ENCODE data around the gene AK4. TPM values are rescaled to one million over a fixed set of nuclear protein-coding genes. Genes with fewer than 3 reads are reported as not detected.

Gene AK4
- total and polyA plus RNA-seq, 4 donors: 52.3 to 106 (median 59.3) TPM

DNA sequence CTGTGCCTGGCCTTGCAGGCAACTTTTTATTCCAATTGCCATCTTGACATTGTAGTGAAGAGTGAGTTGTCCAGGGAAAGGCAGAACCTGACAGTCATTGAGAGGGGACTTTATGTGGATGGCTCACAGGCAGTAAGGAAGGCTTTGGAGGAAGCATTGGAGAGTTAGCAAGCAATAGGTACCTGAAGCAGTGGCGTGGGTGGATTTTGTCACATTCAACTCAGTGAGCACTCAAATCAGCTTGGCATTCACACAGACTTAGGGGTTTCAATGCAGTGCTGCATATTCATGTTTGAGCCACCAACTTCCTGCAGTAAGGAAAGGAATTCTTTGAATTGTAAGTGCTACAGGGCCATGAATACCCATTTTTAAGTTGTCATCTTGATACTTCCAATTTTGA is 69.0 kb downstream of the AK4 start:
- no peak overlapping the region for H3K4me3 ChIP-seq (ENCODE audit: low read depth in 1 of 3, low read length in 3 of 3)
- no peaks in the 10 kb centered on the region for H3K27me3 ChIP-seq (ENCODE audit: control insufficient read depth in 4 of 4, insufficient read depth in 4 of 4, low read length in 3 of 4)
- DNase-seq (ENCODE audit: low spot score): no peak
- no peaks in the 10 kb centered on the region for H3K4me1 ChIP-seq (ENCODE audit: control insufficient read depth in 4 of 4, insufficient read depth in 4 of 4, low read length in 3 of 4)
- TF ChIP-seq, protein P1, sequence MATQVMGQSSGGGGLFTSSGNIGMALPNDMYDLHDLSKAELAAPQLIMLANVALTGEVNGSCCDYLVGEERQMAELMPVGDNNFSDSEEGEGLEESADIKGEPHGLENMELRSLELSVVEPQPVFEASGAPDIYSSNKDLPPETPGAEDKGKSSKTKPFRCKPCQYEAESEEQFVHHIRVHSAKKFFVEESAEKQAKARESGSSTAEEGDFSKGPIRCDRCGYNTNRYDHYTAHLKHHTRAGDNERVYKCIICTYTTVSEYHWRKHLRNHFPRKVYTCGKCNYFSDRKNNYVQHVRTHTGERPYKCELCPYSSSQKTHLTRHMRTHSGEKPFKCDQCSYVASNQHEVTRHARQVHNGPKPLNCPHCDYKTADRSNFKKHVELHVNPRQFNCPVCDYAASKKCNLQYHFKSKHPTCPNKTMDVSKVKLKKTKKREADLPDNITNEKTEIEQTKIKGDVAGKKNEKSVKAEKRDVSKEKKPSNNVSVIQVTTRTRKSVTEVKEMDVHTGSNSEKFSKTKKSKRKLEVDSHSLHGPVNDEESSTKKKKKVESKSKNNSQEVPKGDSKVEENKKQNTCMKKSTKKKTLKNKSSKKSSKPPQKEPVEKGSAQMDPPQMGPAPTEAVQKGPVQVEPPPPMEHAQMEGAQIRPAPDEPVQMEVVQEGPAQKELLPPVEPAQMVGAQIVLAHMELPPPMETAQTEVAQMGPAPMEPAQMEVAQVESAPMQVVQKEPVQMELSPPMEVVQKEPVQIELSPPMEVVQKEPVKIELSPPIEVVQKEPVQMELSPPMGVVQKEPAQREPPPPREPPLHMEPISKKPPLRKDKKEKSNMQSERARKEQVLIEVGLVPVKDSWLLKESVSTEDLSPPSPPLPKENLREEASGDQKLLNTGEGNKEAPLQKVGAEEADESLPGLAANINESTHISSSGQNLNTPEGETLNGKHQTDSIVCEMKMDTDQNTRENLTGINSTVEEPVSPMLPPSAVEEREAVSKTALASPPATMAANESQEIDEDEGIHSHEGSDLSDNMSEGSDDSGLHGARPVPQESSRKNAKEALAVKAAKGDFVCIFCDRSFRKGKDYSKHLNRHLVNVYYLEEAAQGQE (IDR thresholded peaks at IDR 0.05): no peak
- no peak for TF ChIP-seq HNF4G (IDR thresholded peaks at IDR 0.05)
- TF ChIP-seq YY1 (IDR thresholded peaks at IDR 0.05): no peak
- TF ChIP-seq FOXA1 (IDR thresholded peaks at IDR 0.05): no peak
- no peak for TF ChIP-seq EGR1 (IDR thresholded peaks at IDR 0.05; ENCODE audit: low read depth in 2 of 2)
- TF ChIP-seq, protein P2, sequence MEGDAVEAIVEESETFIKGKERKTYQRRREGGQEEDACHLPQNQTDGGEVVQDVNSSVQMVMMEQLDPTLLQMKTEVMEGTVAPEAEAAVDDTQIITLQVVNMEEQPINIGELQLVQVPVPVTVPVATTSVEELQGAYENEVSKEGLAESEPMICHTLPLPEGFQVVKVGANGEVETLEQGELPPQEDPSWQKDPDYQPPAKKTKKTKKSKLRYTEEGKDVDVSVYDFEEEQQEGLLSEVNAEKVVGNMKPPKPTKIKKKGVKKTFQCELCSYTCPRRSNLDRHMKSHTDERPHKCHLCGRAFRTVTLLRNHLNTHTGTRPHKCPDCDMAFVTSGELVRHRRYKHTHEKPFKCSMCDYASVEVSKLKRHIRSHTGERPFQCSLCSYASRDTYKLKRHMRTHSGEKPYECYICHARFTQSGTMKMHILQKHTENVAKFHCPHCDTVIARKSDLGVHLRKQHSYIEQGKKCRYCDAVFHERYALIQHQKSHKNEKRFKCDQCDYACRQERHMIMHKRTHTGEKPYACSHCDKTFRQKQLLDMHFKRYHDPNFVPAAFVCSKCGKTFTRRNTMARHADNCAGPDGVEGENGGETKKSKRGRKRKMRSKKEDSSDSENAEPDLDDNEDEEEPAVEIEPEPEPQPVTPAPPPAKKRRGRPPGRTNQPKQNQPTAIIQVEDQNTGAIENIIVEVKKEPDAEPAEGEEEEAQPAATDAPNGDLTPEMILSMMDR (IDR thresholded peaks at IDR 0.05; ENCODE audit: low read depth, low read length, missing input control): no peak
- no peak for TF ChIP-seq SP1 (IDR thresholded peaks at IDR 0.05)
- H3K9me3 ChIP-seq (ENCODE audit: control insufficient read depth in 4 of 4, low read length in 3 of 4): no peaks in the 10 kb centered on the region
- H3K9ac ChIP-seq (ENCODE audit: low read depth in 1 of 2, low read length in 2 of 2): no peak overlapping the region
- 96% methylated on average over 1 of the region's 1 CpG for WGBS
- no peak overlapping the region for H3K27ac ChIP-seq (ENCODE audit: low read depth in 1 of 2, low read length in 2 of 2)
- peaks cover 0 to 15% (median 1%) of the 10 kb centered on the region in 4 donors for H3K36me3 ChIP-seq (ENCODE audit: control insufficient read depth in 4 of 4, insufficient read depth in 3 of 4, low read depth in 1 of 4, low read length in 3 of 4)

DNA sequence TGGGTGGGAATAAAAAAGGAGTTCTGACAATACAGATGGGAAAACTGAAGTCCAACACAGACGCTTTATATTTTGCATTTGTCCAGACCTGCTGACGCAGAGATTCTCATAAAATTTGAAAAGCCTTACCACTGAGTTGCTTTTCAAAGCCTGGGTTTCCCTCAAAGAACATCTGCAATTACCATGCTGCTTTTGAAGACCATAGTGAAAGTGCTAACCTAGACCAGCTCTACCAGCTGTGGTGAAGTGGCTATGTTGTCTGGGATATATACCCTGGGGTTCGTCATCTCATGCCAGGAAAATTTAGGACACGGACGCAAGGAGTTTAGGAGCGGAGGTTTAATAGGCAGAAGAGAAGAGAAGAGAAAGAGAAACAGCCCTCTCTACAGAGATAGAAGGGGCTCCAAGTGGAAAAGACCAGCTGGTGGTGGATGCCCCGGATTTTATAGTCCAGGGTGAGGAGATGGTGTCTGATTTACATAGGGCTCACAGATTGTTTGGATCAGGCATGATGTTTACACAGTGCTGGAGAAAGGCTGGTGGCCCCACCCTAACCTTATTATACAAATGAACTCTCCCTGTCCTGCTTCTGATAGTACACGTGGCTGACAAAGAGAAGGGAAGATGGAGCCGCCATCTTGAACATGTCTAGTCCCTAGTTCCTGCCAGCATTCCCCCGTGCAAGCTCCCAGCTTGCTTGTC is 73.8 kb downstream of the AK4 start:
- no peaks in the 10 kb centered on the region for H3K27me3 ChIP-seq (ENCODE audit: control insufficient read depth in 4 of 4, insufficient read depth in 4 of 4, low read length in 3 of 4)
- H3K4me1 ChIP-seq (ENCODE audit: control insufficient read depth in 4 of 4, insufficient read depth in 4 of 4, low read length in 3 of 4): no peaks in the 10 kb centered on the region
- no peak overlapping the region for H3K27ac ChIP-seq (ENCODE audit: low read depth in 1 of 2, low read length in 2 of 2)
- H3K36me3 ChIP-seq (ENCODE audit: control insufficient read depth in 4 of 4, insufficient read depth in 3 of 4, low read depth in 1 of 4, low read length in 3 of 4): peaks cover 0 to 22% (median 6%) of the 10 kb centered on the region in 4 donors
- H3K9me3 ChIP-seq (ENCODE audit: control insufficient read depth in 4 of 4, low read length in 3 of 4): no peaks in the 10 kb centered on the region
- no peak overlapping the region for H3K4me3 ChIP-seq (ENCODE audit: low read depth in 1 of 3, low read length in 3 of 3)
- TF ChIP-seq, protein P3, sequence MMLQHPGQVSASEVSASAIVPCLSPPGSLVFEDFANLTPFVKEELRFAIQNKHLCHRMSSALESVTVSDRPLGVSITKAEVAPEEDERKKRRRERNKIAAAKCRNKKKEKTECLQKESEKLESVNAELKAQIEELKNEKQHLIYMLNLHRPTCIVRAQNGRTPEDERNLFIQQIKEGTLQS (IDR thresholded peaks at IDR 0.05): no peak
- no peak for DNase-seq (ENCODE audit: low spot score)
- WGBS: 87% methylated on average over 10 of the region's 10 CpGs
- no peak overlapping the region for H3K9ac ChIP-seq (ENCODE audit: low read depth in 1 of 2, low read length in 2 of 2)

DNA sequence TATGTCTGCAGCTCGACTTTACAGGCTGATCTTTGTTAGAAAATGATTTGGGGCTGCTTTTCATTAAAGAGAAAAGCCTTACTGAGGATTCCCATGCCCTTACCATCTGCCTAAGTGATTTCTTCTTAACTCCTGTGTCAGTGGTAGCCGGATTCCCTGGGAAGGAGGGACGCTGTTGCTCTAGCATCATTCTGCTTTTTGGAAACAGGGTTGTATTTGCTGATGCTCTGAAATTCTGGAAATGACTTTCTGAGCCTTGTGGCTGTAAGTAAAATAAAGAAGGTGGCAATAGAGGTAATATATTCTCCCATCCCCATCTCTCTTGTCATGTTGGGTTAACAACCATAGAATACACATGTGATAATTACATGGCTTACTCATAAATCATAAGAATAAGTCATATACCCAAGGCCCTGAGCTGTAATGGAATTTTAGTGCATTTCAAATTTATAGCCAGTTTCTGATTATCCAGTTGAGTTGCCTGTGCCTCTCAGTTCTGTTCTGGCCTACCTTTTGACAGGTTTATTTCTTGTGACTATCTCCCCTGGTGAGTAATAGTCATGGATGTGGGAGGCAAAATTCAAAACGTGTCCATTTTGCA is 74.4 kb downstream of the AK4 start:
- H3K27ac ChIP-seq (ENCODE audit: low read depth in 1 of 2, low read length in 2 of 2): no peak overlapping the region
- no peaks in the 10 kb centered on the region for H3K9me3 ChIP-seq (ENCODE audit: control insufficient read depth in 4 of 4, low read length in 3 of 4)
- no peaks in the 10 kb centered on the region for H3K4me1 ChIP-seq (ENCODE audit: control insufficient read depth in 4 of 4, insufficient read depth in 4 of 4, low read length in 3 of 4)
- 90% methylated on average over 4 of the region's 4 CpGs for WGBS
- no peaks in the 10 kb centered on the region for H3K27me3 ChIP-seq (ENCODE audit: control insufficient read depth in 4 of 4, insufficient read depth in 4 of 4, low read length in 3 of 4)
- DNase-seq (ENCODE audit: low spot score): no peak
- no peak overlapping the region for H3K4me3 ChIP-seq (ENCODE audit: low read depth in 1 of 3, low read length in 3 of 3)
- no peak overlapping the region for H3K9ac ChIP-seq (ENCODE audit: low read depth in 1 of 2, low read length in 2 of 2)
- H3K36me3 ChIP-seq (ENCODE audit: control insufficient read depth in 4 of 4, insufficient read depth in 3 of 4, low read depth in 1 of 4, low read length in 3 of 4): peaks cover 0 to 22% (median 6%) of the 10 kb centered on the region in 4 donors
- TF ChIP-seq YY1 (IDR thresholded peaks at IDR 0.05) (no peak), HNF4A (conservative IDR thresholded peaks at IDR 0.05) (no peak), RXRA (IDR thresholded peaks at IDR 0.05) (no peak)
- TF ChIP-seq, protein P4, sequence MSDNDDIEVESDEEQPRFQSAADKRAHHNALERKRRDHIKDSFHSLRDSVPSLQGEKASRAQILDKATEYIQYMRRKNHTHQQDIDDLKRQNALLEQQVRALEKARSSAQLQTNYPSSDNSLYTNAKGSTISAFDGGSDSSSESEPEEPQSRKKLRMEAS (IDR thresholded peaks at IDR 0.05): no peak
- TF ChIP-seq, protein P2 (IDR thresholded peaks at IDR 0.05; ENCODE audit: low read depth, low read length, missing input control): no peak
- TF ChIP-seq, protein P5, sequence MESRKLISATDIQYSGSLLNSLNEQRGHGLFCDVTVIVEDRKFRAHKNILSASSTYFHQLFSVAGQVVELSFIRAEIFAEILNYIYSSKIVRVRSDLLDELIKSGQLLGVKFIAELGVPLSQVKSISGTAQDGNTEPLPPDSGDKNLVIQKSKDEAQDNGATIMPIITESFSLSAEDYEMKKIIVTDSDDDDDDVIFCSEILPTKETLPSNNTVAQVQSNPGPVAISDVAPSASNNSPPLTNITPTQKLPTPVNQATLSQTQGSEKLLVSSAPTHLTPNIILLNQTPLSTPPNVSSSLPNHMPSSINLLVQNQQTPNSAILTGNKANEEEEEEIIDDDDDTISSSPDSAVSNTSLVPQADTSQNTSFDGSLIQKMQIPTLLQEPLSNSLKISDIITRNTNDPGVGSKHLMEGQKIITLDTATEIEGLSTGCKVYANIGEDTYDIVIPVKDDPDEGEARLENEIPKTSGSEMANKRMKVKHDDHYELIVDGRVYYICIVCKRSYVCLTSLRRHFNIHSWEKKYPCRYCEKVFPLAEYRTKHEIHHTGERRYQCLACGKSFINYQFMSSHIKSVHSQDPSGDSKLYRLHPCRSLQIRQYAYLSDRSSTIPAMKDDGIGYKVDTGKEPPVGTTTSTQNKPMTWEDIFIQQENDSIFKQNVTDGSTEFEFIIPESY (IDR thresholded peaks at IDR 0.05): no peak
